Prostate gland (tissue), 2 donors: ENCODE data around the gene UBXN2A.

ENCODE experiments used
- CTCF ChIP-seq, 4 experiments: fragments of 200-600 bp in 2 of 4; fragments of 450-650 bp in 2 of 4; sonication (generic) in 2 of 4; IDR thresholded peaks; 1 replicate in 3 of 4; 2 replicates in 1 of 4; pipeline ENCODE4 v1.5.1; 2016 to 2019; ENCODE audit warnings: antibody characterized with exemption in 4 of 4, mild to moderate bottlenecking in 2 of 4, moderate library complexity in 2 of 4
- POLR2A ChIP-seq: fragments of 450-650 bp; IDR thresholded peaks from one replicate; pipeline ENCODE4 v1.6.1; 2016; ENCODE audit warnings: antibody characterized with exemption, mild to moderate bottlenecking
- POLR2AphosphoS5 ChIP-seq: sonication (generic); formaldehyde crosslinking; IDR thresholded peaks from one replicate; pipeline ENCODE4 v1.6.1; 2017; ENCODE audit warnings: antibody characterized with exemption

GRCh38 chr2:24021122-24021998, 81.1 kb downstream of the UBXN2A start:
- TF ChIP-seq POLR2A (no peak), CTCF (IDR thresholded peaks at IDR 0.05) (no peak), POLR2AphosphoS5 (no peak)
